Measurements from ENCODE around the gene GPATCH8.

Gene GPATCH8

GRCh38 chr17:44354582-44355561, 148.3 kb downstream of the GPATCH8 start:
- DNase-seq (ENCODE audit: low read depth), result peak; percentile 42

- no peak for DNase-seq (ENCODE audit: low read depth)
Observed at GRCh38 chr17:44353672-44354331, 149.4 kb downstream of the GPATCH8 start.

- DNase-seq (ENCODE audit: low read depth), result no peak
Observed at GRCh38 chr17:44352828-44353671, 150.2 kb downstream of the GPATCH8 start.

- no peak for DNase-seq (ENCODE audit: low read depth)
Observed at GRCh38 chr17:44351961-44352827, 151.0 kb downstream of the GPATCH8 start.

GRCh38 chr17:44351464-44351863, 151.7 kb downstream of the GPATCH8 start:
- no peak for DNase-seq (ENCODE audit: low read depth)

GRCh38 chr17:44350733-44351226, 152.4 kb downstream of the GPATCH8 start:
- DNase-seq (ENCODE audit: low read depth), result peak; percentile 55

GRCh38 chr17:44349553-44350070, 153.6 kb downstream of the GPATCH8 start:
- DNase-seq (ENCODE audit: low read depth), result no peak

GRCh38 chr17:44348988-44349364, 154.2 kb downstream of the GPATCH8 start:
- DNase-seq (ENCODE audit: low read depth), result no peak

- no peak for DNase-seq (ENCODE audit: low read depth)
Observed at GRCh38 chr17:44348234-44348987, 154.8 kb downstream of the GPATCH8 start.

Measured in stimulated activated CD8-positive, alpha-beta memory T cell treated with anti-CD3 and anti-CD28 coated beads, Interleukin-12 subunit alpha, Interleukin-12 subunit beta, amount 100 ng/mL, for 4 hours (primary cell).